HTR-8/SVneo (cell line): ENCODE results near the gene TBC1D1.
"Not testable (repeated sequence)": the region's sequence is repeated elsewhere in the genome, so short reads cannot be mapped to it uniquely, and the experiment has no call there.

Experiments
- DNase-seq: peaks from one replicate; pipeline ENCODE4 v3.0.0; 2011; ENCODE audit warnings: low spot score, mixed read lengths; ENCODE audit not compliant: insufficient read length
- FAIRE-seq: peaks from 2 replicates; lab custom pipeline; 2011; peaks lifted over from hg19 to GRCh38; lab: Jason Lieb, UNC

TBC1D1 gene

GRCh38 chr4:37922328-37922727 is 31.4 kb downstream of the TBC1D1 start:
- DNase-seq (no peak), FAIRE-seq (no peak)

DNA sequence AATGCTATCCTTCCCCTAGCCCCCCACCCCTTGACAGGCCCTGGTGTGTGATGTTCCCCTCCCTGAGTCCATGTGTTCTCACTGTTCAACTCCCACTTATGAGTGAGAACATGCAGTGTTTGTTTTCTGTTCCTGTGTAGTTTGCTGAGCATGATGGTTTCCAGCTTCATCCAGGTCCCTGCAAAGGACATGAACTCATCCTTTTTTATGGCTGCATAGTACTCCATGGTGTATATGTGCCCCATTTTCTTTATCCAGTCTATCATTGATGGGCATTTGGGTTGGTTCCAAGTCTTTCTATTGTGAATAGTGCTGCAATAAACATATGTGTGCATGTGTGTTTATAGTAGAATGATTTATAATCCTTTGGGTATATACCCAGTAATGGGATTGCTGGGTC is 32.2 kb downstream of the TBC1D1 start:
- FAIRE-seq, DNase-seq: not testable (repeated sequence)

- DNase-seq (no peak), FAIRE-seq (no peak)
These were observed 34.1 kb downstream of the TBC1D1 start for GRCh38 chr4:37924946-37925345.

- FAIRE-seq (no peak), DNase-seq (no peak)
These were observed 36.5 kb downstream of the TBC1D1 start for GRCh38 chr4:37927434-37927833.

DNA sequence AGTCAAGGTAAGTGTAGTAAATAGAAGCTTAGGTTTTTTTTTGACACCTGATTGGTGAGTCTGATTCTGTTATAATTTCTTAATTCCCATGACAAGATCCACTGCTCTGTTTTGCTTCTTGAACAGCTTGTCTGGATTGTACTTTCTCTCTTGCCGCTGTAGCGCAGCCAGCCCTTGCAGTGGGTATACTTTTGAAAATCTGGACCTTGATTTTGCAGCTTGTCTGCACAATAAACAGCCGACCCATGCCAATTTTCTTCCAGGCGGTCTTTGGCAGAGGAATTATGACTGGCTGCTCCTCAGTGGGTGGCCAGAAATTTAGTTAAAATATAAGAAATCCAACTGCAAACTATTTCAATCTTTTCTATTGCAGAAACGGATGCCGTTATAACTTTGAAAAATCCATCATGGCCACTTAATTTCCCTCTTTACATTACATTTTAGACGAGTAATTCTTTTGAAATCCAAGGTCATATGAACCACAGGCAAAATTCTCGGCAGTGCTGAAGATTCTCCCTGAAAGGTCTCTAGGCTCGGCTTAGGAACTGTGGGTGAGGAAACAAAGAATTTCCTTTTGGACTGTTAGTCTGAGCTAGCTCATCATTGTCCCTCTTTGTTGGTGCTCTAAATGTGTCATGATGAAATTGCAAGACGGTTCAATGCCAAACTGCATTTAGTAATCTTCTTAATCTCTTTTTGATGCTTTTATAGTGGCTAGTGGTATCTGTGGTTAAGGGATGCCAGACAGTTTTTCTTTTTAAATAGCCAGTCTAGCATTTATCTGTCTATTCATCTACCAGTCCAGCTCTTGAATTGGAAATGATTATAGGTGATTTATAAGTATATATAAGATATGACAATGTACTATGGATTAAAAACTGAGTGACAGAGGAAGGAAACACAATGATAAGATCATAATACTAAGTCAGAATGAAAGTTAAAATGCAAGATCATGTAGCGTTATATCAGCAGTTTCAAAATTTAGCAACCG is 37.8 kb downstream of the TBC1D1 start:
- DNase-seq, result no peak
- FAIRE-seq, result no peak

GRCh38 chr4:37934096-37934495 is 43.2 kb downstream of the TBC1D1 start:
- no peak for DNase-seq
- FAIRE-seq, result no peak

GRCh38 chr4:37934609-37935008 is 43.7 kb downstream of the TBC1D1 start:
- no peak for FAIRE-seq
- DNase-seq, result no peak

GRCh38 chr4:37935026-37935425 is 44.1 kb downstream of the TBC1D1 start:
- FAIRE-seq (no peak), DNase-seq (no peak)

DNA sequence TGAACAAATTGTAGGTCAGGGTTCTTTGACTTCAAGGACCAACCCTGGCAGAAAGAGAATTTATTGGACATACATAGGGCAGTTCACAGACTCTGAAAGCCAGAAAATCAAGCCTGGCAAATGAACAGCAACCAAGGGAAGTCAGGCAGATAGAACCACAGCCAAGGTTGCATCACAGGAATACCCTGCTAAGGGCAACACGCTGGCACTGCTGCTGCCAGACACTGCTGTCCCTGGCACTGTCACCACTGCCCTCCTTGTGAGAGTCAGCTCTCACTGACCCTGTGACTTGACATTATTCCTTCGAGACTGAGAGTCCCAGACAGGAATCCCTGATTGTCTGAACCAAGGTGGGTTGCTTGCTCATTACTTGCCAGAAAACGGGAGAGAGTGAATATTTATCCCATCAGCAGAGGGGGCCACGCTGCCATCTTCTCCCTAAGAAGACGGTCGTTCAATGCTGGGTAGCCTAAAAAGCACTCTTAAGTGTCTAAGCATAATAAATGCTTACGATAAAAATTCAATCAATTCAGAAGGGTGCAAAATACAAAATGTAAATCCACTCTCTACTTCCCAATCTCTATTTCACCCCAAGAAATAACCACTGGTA is 46.1 kb downstream of the TBC1D1 start:
- DNase-seq, result no peak
- no peak for FAIRE-seq

DNA sequence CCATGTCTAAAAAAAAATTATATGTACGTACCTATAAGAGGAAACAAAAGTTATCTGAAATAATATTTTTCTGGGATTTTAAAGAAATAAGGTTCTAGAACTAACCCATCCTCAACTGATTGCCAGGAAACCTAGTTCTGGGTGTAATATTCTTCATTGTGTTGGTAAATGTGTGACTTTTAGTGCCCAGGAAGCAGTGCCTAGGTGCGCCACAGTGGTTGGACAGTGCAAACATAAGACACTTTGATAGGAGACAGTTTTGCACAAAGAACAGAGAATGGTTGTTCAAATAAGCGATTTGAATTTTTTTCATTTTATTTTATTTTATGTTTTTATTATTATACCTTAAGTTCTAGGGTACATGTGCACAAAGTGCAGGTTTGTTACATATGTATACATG is 47.3 kb downstream of the TBC1D1 start:
- DNase-seq (no peak), FAIRE-seq (no peak)

GRCh38 chr4:37946503-37947179 is 55.8 kb downstream of the TBC1D1 start:
- DNase-seq (no peak), FAIRE-seq (no peak)

- no peak for FAIRE-seq
- no peak for DNase-seq
These were observed 57.7 kb downstream of the TBC1D1 start for GRCh38 chr4:37948542-37948941.

GRCh38 chr4:37949636-37950426 is 58.9 kb downstream of the TBC1D1 start:
- FAIRE-seq (no peak), DNase-seq (no peak)

GRCh38 chr4:37951461-37952352 is 60.8 kb downstream of the TBC1D1 start:
- DNase-seq (no peak), FAIRE-seq (no peak)

GRCh38 chr4:37953156-37953555 is 62.3 kb downstream of the TBC1D1 start:
- FAIRE-seq (no peak), DNase-seq (no peak)

GRCh38 chr4:37953620-37954293 is 62.9 kb downstream of the TBC1D1 start:
- no peak for DNase-seq
- no peak for FAIRE-seq

GRCh38 chr4:37956941-37957340 is 66.1 kb downstream of the TBC1D1 start:
- no peak for FAIRE-seq
- no peak for DNase-seq

DNA sequence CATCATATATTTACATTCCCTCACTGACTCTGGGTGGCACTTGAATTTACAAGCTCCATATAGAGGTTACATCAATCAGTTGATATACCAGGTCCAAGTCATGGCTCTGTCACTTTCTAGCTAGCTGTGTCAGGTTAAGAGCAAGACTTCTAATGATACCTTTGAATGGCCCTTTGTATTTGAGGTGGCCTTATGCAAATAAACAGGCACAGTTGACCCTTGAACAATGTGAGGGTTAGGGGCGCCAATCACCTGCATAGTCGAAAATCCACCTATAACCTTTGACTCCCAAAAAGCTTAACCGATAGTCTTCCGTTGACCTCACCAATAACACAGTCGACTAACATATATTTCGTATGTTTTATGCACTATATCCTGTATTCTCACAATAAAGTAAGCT is 68.0 kb downstream of the TBC1D1 start:
- DNase-seq (no peak), FAIRE-seq (no peak)

DNA sequence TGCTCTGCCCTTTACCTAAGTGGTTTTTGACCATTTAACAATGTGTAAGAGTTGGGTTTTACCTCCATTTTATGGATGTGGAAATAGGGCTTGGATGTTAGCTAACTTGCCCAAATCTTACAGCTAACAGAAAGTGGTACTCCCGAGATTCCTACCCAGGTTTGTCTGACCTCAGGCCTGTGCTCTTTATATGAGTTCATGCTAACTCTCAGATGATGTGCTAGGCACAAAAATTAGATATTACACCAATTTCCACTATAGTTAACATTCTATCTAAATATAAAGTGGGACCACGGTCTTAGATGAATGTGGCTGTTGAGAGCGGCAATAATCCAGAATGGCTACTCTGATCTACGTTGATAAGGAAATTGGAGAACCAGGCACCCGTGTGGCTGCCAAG is 69.2 kb downstream of the TBC1D1 start, which contains the start of gene PTTG2:
TSS of gene PTTG2 (plus strand) at position 301 of the 400 bp plus-strand sequence. CDS start at position 338, 37 bp downstream.
- FAIRE-seq, result no peak
- no peak for DNase-seq
